Right ventricle myocardium superior (tissue), 1 donor: ENCODE data around the gene ERP44. TPM values are rescaled to one million over a fixed set of nuclear protein-coding genes. Genes with fewer than 3 reads are reported as not detected.
A peak's percentile ranks its signal among the peaks of the same experiment; 100 is the strongest.
"Not testable (repeated sequence)": the region's sequence is repeated elsewhere in the genome, so short reads cannot be mapped to it uniquely, and the experiment has no call there.

ENCODE experiments used
- ATAC-seq: fragments of 200-7000 bp; cut with Tn5 transposase; one replicate; pipeline ENCODE4 v1.9.1; 2020; ENCODE audit warnings: mild to moderate bottlenecking; ENCODE audit not compliant: poor library complexity
- DNase-seq: peaks from one replicate; pipeline ENCODE4 v3.0.0-alpha.2; 2020
- intact Hi-C: fragments of 100-400 bp; cut with DNase I; formaldehyde crosslinking; loops from one replicate; pipeline ENCODE4 v1.11.2; 2022
- long read RNA-seq: library from polyadenylated mRNA; unstranded; transcript quantifications from one replicate; pipeline ENCODE4 v2.0.0, GENCODE V29; 2021
- total RNA-seq: library from RNA; stranded (reverse); fragmentation: NEBNext Ultra II Directional; extraction: Animal tissue kit (Norgen Biotek cat#: 25700); gene quantifications from one replicate; pipeline ENCODE4 v1.2.1, GENCODE V29; 2021
- donor health status: DM: no; HTN: yes; CAD: no; lungs with severe emphysema.

The ERP44 gene
- 13.5 TPM for total RNA-seq
- long read RNA-seq, full-length matches to known transcripts: 114 of 122 reads
- long read RNA-seq, partial matches to known transcripts: 2 of 122 reads
- long read RNA-seq, other reads (novel, unspliced or antisense): 6 of 122 reads

DNA sequence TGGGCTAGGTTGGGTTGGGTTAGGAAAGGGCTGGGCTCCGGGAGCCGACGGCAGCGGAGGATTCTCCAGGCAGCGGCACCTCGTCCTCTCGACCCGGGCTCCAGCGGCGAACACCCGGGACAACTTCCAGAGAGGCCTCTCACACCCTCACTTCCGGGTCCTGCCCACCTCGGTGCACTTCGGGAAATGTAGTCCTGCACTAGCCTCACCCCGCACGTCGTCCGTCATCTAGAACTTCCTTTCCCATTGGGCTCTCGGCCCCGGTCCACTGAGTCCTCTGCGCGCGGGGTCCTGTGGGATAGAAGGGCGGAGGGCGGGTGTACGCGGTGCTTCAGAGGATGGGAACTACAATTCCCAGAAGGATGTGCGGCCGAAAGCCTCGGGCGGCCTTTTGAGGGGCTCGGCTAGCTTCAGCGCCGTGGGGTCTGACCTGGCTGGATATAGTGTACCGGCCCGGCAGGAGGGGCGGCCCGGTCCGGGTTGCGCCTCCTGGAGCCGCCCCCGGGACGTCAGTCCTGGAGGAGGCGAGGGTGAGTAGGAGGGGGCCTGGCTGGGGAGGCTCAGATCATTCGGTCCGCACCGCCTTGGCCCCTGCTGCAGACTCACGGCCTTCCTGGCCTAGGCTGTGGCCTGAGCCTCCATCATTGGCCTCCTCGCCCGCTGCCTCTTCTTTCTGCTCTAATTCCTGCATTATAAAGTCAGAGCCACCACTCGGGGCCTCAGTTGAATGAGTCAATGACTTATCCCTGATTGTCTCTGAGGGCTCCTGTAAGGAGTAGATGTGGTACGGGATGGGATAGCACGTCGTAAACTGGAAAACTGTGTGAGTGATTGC is at the start of gene ERP44, which contains the start of gene INVS:
TSS of gene ERP44 (minus strand) at position 114 of the 835 bp plus-strand sequence. CDS start 160 bp downstream, outside the sequence.
TSS of gene INVS (plus strand) at position 357 of the 835 bp plus-strand sequence. CDS start 5,279 bp downstream, outside the sequence.
- DNase-seq: peak; percentile 99
- intact Hi-C loops: no loop called here

DNA sequence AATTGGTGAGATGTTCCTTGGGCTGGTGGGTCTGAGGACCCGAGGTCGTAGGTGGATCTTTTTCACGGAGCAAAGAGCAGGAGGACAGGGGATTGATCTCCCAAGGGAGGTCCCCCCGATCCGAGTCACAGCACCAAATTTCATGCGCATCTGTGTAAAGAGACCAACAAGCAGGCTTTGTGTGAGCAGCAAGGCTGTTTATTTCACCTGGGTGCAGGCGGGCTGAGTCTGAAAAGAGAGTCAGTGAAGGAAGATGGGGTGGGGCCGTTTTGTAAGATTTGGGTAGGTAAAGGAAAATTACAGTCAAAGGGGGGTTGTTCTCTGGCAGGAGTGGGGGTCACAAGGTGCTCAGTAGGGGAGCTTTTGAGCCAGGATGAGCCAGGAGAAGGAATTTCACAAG is 47.2 kb upstream of the ERP44 start:
- intact Hi-C loops, ATAC-seq: not testable (repeated sequence)

More for the DNA sequence above, at the start of gene ERP44, which contains the start of gene INVS:
- ATAC-seq: peak; percentile 98

DNA sequence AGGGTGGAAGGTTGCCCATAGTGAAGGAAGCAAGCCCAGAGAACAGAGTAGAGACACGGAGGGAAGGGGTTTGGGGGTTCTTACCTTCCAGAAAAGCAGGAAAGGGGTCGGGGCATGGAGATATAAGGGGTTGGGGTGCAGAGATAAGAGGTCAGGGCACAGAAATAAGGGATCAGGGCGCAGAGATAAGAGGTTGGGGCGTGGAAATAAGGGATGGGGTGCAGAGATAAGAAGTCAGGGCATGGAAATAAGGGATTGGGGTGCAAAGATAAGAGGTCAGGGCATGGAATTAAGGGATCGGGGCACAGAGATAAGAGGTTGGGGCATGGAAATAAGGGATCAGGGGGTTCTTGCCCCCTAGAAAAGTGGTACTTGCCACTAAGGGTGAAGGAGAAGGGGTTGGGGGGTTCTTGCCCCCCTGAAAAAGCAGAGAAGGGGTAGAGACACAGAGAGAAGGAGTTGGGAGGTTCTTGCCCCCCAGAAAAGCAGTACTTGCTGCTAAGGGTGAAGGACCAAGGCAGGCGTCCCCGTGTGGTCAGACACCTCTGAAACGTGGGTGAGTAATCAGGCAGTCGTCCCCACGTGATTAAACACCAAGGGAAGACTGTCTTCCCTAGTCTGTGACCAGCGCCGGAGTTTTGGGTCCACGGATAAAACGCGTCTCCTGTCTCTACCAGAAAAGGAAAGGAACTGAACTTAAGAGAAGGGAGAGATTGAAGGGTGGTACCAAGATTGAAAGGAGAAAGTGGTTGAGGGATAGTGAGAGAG is 46.6 kb upstream of the ERP44 start:
- intact Hi-C loops, ATAC-seq: not testable (repeated sequence)

More for the DNA sequence above, 47.2 kb upstream of the ERP44 start:
- not testable (repeated sequence) for DNase-seq

DNA sequence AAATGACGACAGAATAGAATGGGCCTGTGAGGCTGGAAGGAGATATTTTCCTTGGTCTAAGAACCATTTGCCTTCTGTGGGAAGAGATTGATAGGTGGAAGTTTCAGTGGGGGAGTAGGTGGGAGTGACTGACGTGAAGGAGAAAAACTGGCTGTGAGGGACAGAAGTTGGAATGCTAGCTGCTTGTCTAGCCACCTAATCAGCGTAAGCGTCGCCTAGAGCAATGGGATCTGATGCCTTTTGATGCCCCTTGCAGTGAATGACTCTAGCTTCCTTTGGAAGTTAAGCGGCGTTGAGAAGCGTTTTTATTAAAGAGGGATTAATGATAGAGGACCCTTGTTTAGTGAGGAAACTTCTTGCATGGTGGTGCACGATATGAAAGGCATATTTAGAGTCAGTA is 43.1 kb upstream of the ERP44 start:
- DNase-seq, ATAC-seq, intact Hi-C loops: not testable (repeated sequence)

More for the DNA sequence above, 46.6 kb upstream of the ERP44 start:
- not testable (repeated sequence) for DNase-seq

DNA sequence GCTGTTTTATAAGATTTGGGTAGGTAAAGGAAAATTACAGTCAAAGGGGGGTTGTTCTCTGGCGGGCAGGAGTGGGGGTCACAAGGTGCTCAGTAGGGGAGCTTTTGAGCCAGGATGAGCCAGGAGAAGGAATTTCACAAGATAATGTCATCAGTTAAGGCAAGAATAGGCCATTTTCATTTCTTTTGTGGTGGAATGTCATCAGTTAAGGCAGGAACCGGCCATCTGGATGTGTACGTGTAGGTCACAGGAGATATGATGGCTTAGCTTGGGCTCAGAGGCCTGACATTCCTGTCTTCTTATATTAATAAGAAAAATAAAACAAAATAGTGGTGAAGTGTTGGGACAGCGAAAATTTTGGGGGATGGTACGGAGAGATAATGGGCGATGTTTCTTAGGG is 41.5 kb upstream of the ERP44 start:
- intact Hi-C loops, DNase-seq: not testable (repeated sequence)

DNA sequence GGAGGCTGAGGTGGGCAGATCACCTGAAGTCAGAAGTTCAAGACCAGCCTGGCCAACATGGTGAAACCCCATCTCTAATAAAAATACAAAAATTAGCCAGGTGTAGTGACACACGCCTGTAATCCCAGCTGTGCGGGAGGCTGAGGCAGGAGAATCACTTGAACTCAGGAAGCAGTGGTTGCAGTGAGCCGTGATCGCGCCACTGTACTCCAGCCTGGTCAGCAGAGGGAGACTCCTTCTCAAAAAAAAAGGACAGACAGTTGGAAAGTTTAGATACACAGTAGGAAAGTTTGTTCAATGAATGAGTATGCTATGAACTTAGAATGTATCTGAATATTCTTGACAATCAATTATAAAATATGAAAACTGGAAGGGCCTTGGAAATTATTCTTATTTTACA is 38.0 kb upstream of the ERP44 start:
- intact Hi-C loops, ATAC-seq, DNase-seq: not testable (repeated sequence)

More for the DNA sequence above, 41.5 kb upstream of the ERP44 start:
- ATAC-seq: not testable (repeated sequence)

DNA sequence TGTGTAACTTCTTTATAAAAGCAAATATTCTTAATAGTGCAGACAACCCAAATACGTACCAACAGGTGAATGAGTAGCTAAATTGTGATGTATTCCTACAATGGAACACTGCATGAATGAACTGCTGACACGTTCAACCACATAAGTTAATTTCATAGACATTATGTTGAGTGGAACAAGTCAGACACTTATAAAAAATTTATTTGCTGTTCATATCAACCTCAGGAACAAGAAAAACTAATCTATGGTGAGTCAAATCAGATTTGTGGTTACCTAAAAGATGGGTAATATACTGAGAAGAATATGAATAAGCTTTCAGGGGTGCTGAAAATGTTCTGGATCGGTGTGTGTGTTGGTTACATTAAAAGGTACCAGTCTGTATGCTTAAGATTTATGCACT is 35.9 kb upstream of the ERP44 start:
- no peak for DNase-seq
- ATAC-seq: no peak
- intact Hi-C loops: no loop called here

DNA sequence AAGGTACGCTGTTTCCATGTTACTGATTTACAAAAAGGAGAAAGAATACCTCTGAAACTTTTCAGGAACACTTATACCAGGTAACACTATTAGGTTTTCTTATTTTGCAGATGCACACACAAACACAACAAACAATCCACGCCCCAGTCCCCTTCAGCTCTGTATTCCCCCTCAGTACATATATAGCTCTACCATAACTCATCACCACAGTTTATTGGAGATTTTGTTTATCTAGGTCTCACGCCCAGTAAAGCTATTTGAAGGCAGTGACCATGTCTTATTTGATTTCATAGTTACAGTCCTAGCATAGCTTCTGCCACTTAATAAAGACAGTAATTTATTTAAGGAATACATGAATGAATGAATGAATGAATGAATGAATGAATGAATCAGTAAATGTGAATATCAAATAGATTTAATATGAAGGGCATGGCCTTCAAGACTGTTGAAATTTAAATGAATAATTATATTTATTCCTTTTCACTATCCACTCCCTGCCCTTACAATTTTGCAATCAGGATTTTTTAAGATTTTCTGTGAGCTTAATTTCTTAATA is 33.2 kb upstream of the ERP44 start:
- DNase-seq: no peak
- ATAC-seq: no peak
- intact Hi-C loops: no loop called here

DNA sequence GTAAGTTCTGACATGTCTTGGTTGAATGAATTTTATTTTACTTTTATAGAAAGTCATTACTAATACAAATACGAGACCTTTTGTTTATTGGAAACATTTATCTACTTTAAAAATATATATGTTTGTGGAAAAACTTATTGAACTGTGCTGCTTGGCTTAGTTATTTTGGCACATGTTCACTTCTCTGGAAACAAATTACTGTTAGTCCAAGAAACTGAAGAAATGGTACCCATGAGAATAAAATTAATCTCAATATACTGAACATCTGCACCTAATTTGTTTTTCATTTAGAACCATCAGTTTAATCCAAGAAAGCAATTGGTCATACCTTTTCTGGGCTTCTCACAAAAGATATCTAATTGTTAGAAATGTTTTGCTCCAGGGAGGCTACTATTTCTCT is 32.4 kb upstream of the ERP44 start:
- no peak for ATAC-seq
- no peak for DNase-seq
- intact Hi-C loops: no loop called here

DNA sequence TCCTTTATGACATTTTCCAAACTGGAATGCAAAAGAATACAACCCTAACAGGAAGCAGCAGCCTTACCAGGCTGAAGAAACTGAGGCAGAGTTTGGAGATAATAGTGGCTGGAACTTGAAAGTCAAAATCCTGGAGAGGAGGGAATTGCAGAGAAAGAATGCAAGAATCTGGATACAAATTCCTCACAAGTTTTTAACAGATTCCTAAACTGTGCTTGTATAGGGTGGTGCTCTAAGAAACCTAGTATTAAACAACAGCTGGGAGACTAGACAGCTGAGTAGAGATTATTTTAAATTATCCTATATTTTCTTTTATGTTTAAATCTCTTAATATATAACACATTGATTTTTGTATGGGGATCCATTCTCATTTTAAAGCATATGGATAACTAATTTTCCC is 31.0 kb upstream of the ERP44 start:
- intact Hi-C loops: no loop called here
- ATAC-seq (no peak), DNase-seq (no peak)

DNA sequence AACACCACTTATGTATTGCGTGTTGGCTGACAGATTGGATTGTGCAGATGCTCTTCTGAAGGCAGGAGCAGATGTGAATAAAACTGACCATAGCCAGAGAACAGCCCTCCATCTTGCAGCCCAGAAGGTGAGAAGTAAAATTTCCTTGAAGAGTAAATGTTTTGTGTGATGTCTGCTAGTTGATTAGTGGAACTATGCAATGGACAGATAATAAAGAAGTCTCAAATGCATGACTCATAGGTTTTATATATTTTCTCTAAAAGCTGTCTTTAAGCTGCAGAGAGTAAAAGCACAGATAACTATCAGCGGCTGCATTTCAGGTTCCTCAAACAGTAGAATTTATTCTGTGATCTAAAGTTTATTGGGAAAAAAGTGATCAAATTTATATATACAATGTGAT is 27.6 kb upstream of the ERP44 start:
- intact Hi-C loops: no loop called here
- DNase-seq (no peak), ATAC-seq (no peak)

DNA sequence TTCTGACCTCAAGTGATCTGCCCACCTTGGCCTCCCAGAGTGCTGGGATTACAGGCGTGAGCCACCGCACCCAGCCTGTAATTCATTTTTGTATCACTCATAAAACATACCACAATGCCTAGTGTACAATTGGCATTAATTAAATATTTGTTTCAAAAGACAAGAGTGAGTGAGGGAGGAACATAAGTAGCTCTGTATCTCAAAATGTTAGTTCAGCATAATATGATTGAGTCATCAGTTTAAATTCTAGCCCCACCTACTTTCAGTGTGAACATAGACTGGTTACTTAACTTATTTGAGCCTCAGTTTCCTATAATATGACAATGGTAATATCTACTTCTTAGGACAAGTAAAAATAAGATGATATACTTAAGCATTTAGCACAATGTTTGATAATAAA is 27.1 kb upstream of the ERP44 start:
- DNase-seq (no peak), ATAC-seq (no peak)
- intact Hi-C loops: no loop called here

DNA sequence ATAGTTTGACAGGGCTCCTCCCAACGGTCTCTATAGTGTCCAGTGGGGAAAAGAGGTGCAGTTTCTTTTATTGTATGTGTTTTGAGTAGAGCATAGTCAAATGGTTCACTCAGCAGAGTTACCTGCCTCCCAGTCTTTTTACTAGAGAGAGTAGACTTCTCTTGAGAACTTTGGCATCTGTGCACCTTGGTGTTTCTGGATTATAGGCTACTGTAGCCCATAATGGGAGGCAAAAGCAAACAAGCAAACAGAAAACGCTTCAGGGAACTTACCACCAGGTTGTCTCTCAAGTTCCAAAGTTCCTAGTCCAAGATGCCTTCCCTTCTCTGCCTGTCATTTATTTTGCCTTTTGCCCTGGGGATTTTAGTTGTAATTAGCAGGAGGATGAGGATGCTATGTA is 26.4 kb upstream of the ERP44 start:
- DNase-seq (no peak), ATAC-seq (no peak)
- intact Hi-C loops: no loop called here

DNA sequence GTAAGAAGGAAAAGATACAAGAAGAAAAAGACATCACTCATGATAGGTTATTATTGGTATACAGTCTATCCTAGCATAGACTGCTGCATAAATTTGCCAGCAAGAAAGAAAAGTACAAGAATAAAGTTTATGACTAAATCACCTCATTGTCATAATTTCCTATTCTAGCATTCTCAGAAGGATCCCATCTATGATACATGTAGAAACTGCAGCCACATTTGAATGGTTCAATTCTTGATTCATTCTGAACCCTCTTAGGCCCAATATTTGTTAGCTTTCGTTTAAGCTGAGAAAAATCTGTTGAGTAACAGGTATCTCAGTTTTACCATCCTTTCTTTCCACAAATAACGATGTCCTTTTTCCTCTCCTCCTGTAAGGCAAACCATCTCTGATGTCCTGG is 21.5 kb upstream of the ERP44 start:
- intact Hi-C loops: no loop called here
- DNase-seq: no peak

DNA sequence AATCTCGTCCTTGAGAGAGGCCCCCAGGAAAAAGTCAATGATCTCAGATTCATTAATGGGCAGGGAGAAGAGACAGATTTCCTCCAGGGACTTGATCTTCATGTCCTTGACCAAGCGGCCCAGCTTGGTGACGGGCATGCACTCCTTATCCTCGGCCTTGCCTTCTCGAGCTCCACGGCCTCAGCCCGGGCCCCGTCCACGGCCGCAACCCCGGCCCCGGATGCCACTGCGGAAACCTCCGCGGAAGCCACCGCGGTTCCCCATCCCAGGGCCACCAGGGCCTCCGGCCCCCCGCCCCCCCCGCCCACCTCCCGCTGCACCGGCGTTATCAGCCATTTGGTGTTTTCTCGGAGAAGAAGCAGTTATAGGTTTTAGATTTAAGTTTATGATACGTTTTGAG is 18.5 kb upstream of the ERP44 start:
- no peak for ATAC-seq
- DNase-seq: no peak
- intact Hi-C loops: no loop called here

More for the DNA sequence above, 21.5 kb upstream of the ERP44 start:
- no peak for ATAC-seq

DNA sequence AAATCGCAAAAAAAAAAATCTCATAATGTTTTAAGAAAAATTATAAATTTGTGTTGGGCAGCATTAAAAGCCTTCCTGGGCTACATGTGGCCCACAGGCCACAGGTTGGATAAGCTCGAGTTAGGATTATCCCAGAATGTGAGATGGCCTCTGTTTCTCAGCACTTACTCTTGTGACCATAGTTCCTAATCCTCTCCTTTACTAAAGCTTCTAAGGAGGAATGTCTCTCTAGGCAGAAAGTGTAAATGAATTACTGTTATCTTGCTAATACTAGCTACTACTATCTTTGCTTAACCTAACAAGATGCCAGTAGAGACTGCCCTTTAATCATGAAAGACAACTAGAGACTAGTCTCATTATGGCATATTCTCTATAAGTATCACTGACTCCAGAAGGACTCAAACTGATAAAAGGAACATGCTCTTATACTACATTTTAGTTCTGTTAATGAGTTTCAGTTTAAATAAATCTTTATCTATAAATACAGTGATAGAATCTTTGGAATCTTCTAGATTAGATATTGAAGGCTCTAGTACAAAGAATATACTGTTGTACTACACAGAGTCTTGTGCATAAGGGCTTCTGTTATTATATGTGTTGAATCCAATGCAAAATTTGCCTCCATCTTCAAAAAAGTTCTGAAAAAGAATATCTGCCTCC is 14.0 kb upstream of the ERP44 start:
- ATAC-seq (no peak), DNase-seq (no peak)
- intact Hi-C loops: no loop called here

DNA sequence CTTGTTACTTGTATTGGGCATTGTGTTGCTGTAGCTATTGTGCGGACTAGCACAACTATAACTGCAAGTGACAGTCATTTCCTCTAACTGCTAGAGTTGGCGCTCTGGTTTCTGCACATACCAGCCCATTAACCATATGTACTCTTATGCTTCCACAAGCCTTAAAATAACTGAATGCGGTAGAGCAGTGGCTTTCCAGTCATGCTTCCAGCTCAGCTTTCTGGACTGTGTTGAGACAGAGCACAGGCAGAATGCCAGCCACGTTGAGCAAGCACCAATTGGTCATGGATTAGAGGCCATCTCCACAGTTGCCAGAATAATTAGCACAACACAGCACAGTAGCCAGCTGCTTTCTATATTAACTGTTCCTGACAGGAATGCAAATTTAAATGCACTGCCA is 12.4 kb upstream of the ERP44 start:
- ATAC-seq: peak; percentile 98
- intact Hi-C loops: no loop called here
- peak; percentile 93 for DNase-seq

DNA sequence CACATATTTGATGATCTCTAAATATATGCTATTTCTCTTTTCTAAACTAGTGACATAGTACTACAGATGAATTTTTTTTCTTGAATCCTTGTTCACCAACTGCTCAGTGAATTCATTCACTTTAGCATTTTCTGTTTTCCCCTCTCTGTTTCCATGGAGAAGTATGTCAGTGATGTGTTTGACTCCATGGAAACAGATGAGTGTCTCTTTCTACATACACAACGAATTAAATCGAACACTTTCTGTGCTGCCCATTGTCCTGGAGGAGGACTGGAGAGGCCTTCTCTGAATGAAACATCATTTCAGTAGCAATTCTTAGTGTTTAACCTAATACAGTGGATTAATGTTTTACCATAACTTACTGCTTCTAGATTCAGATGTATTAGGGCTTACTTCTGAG is 9.8 kb upstream of the ERP44 start:
- DNase-seq (no peak), ATAC-seq (no peak)
- intact Hi-C loops: no loop called here

DNA sequence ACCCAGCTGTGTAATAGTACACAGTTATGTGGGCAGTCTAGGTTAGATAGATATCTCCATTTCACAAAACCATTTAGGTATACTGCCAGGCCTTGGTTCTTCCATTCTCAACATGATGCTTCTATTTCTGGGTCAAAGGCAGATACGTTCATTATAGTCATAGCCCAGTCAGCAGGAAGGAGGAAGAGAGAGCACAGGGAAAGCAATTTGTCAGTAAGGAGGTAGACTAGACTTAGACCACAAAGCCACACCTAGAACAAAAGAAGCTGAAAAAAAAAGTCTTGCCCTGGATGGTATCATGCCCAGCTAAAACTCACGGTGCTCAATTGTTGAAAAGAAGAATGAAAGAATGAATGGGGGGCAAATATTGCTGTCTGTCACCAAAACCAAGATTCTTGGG is 7.8 kb upstream of the ERP44 start:
- ATAC-seq (no peak), DNase-seq (no peak)
- intact Hi-C loops: no loop called here
